ENCODE results near the gene MYO5B.

The MYO5B gene

GRCh38 chr18:50138181-50139064 lies 56.5 kb downstream of the MYO5B start:
- Histone ChIP-seq H3K27ac (no peak overlapping the region), H4K20me1 (no peaks in the 10 kb centered on the region)
- no peak for TF ChIP-seq Cebpa-rat (IDR thresholded peaks at IDR 0.05)

GRCh38 chr18:50135903-50136302 lies 59.0 kb downstream of the MYO5B start:
- no peak overlapping the region for H3K27ac ChIP-seq
- H3K9ac ChIP-seq = no peak overlapping the region
- H3K9me3 ChIP-seq = no peaks in the 10 kb centered on the region
- no peak overlapping the region for H3K4me2 ChIP-seq
- H3K36me3 ChIP-seq = no peaks in the 10 kb centered on the region
- no peak overlapping the region for H3K4me3 ChIP-seq
- H4K20me1 ChIP-seq = no peaks in the 10 kb centered on the region
- TF ChIP-seq Cebpa-rat (IDR thresholded peaks at IDR 0.05) = no peak
- H3K4me1 ChIP-seq = no peaks in the 10 kb centered on the region
- no peaks in the 10 kb centered on the region for H3K27me3 ChIP-seq

More at GRCh38 chr18:50138181-50139064, 56.5 kb downstream of the MYO5B start:
- Histone ChIP-seq H3K27me3 (no peaks in the 10 kb centered on the region), H3K9me3 (no peaks in the 10 kb centered on the region), H3K36me3 (no peaks in the 10 kb centered on the region), H3K9ac (no peak overlapping the region), H3K4me3 (no peak overlapping the region), H3K4me1 (no peaks in the 10 kb centered on the region), H3K4me2 (no peak overlapping the region)

GRCh38 chr18:50133526-50133925 lies 61.4 kb downstream of the MYO5B start:
- Histone ChIP-seq H3K4me3 (no peak overlapping the region), H3K36me3 (no peaks in the 10 kb centered on the region), H3K27ac (no peak overlapping the region), H4K20me1 (no peaks in the 10 kb centered on the region), H3K9me3 (no peaks in the 10 kb centered on the region), H3K4me1 (no peaks in the 10 kb centered on the region), H3K27me3 (no peaks in the 10 kb centered on the region), H3K9ac (no peak overlapping the region), H3K4me2 (no peak overlapping the region)
- no peak for TF ChIP-seq Cebpa-rat (IDR thresholded peaks at IDR 0.05)

- no peaks in the 10 kb centered on the region for H4K20me1 ChIP-seq
Observed at GRCh38 chr18:50131591-50131990, 63.4 kb downstream of the MYO5B start.

GRCh38 chr18:50128506-50129271 lies 66.3 kb downstream of the MYO5B start:
- no peaks in the 10 kb centered on the region for H3K4me1 ChIP-seq
- TF ChIP-seq Cebpa-rat (IDR thresholded peaks at IDR 0.05) = no peak
- H3K4me3 ChIP-seq = no peak overlapping the region
- H3K36me3 ChIP-seq = no peaks in the 10 kb centered on the region
- no peaks in the 10 kb centered on the region for H3K9me3 ChIP-seq
- H3K27ac ChIP-seq = no peak overlapping the region
- no peaks in the 10 kb centered on the region for H3K27me3 ChIP-seq
- no peaks in the 10 kb centered on the region for H4K20me1 ChIP-seq
- no peak overlapping the region for H3K9ac ChIP-seq
- no peak overlapping the region for H3K4me2 ChIP-seq

More at GRCh38 chr18:50131591-50131990, 63.4 kb downstream of the MYO5B start:
- H3K36me3 ChIP-seq = no peaks in the 10 kb centered on the region
- no peak overlapping the region for H3K9ac ChIP-seq
- no peak overlapping the region for H3K27ac ChIP-seq
- no peaks in the 10 kb centered on the region for H3K9me3 ChIP-seq
- no peaks in the 10 kb centered on the region for H3K27me3 ChIP-seq
- H3K4me2 ChIP-seq = no peak overlapping the region
- no peak overlapping the region for H3K4me3 ChIP-seq
- TF ChIP-seq Cebpa-rat (IDR thresholded peaks at IDR 0.05) = no peak
- H3K4me1 ChIP-seq = no peaks in the 10 kb centered on the region

GRCh38 chr18:50127516-50128210 lies 67.3 kb downstream of the MYO5B start:
- Histone ChIP-seq H3K36me3 (no peaks in the 10 kb centered on the region), H3K27ac (no peak overlapping the region), H3K4me1 (no peaks in the 10 kb centered on the region), H3K9me3 (no peaks in the 10 kb centered on the region), H3K27me3 (no peaks in the 10 kb centered on the region), H3K4me2 (no peak overlapping the region), H3K9ac (no peak overlapping the region), H4K20me1 (no peaks in the 10 kb centered on the region), H3K4me3 (no peak overlapping the region)
- TF ChIP-seq Cebpa-rat (IDR thresholded peaks at IDR 0.05) = no peak

- TF ChIP-seq Cebpa-rat (IDR thresholded peaks at IDR 0.05) = no peak
- no peak overlapping the region for H3K9ac ChIP-seq
- no peaks in the 10 kb centered on the region for H3K36me3 ChIP-seq
- H3K4me2 ChIP-seq = no peak overlapping the region
- H3K27ac ChIP-seq = no peak overlapping the region
- H3K27me3 ChIP-seq = no peaks in the 10 kb centered on the region
- no peaks in the 10 kb centered on the region for H3K9me3 ChIP-seq
- no peaks in the 10 kb centered on the region for H4K20me1 ChIP-seq
- H3K4me3 ChIP-seq = no peak overlapping the region
- no peaks in the 10 kb centered on the region for H3K4me1 ChIP-seq
Observed at GRCh38 chr18:50126471-50126870, 68.5 kb downstream of the MYO5B start.

GRCh38 chr18:50125456-50125855 lies 69.5 kb downstream of the MYO5B start:
- no peak overlapping the region for H3K4me2 ChIP-seq
- no peak overlapping the region for H3K9ac ChIP-seq
- no peaks in the 10 kb centered on the region for H4K20me1 ChIP-seq
- no peaks in the 10 kb centered on the region for H3K36me3 ChIP-seq
- H3K4me1 ChIP-seq = no peaks in the 10 kb centered on the region
- no peak overlapping the region for H3K4me3 ChIP-seq
- no peak overlapping the region for H3K27ac ChIP-seq
- no peak for TF ChIP-seq Cebpa-rat (IDR thresholded peaks at IDR 0.05)
- no peaks in the 10 kb centered on the region for H3K9me3 ChIP-seq
- H3K27me3 ChIP-seq = no peaks in the 10 kb centered on the region

- TF ChIP-seq Cebpa-rat (IDR thresholded peaks at IDR 0.05) = no peak
- H3K9ac ChIP-seq = no peak overlapping the region
- H3K9me3 ChIP-seq = no peaks in the 10 kb centered on the region
- H4K20me1 ChIP-seq = no peaks in the 10 kb centered on the region
- H3K4me2 ChIP-seq = no peak overlapping the region
- no peaks in the 10 kb centered on the region for H3K4me1 ChIP-seq
- no peak overlapping the region for H3K4me3 ChIP-seq
- no peaks in the 10 kb centered on the region for H3K27me3 ChIP-seq
- H3K36me3 ChIP-seq = no peaks in the 10 kb centered on the region
- no peak overlapping the region for H3K27ac ChIP-seq
Observed at GRCh38 chr18:50119296-50119695, 75.7 kb downstream of the MYO5B start.

All from BLaER1 (cell line).